SK-N-SH (cell line): ENCODE measurements around the gene PLEKHA6.
A peak's percentile ranks its signal among the peaks of the same experiment; 100 is the strongest.

Experiments
- EP300 ChIP-seq, 2 experiments: IDR thresholded peaks; 2 replicates each; pipeline versions ENCODE4 v1.4.0 to v1.6.1; 2012; ENCODE audit warnings: borderline replicate concordance in 1 of 2, low read depth in 1 of 2, low read length in 1 of 2
- GABPA ChIP-seq: IDR thresholded peaks from 2 replicates; pipeline ENCODE4 v1.4.0; 2012; ENCODE audit warnings: low read depth, mild to moderate bottlenecking
- NFIC ChIP-seq: IDR thresholded peaks from 2 replicates; pipeline ENCODE4 v1.4.0; 2012; ENCODE audit warnings: borderline replicate concordance
- RFX5 ChIP-seq: IDR thresholded peaks from 2 replicates; pipeline ENCODE4 v1.6.1; 2012; ENCODE audit warnings: mild to moderate bottlenecking, improper control_type of control experiment, low read length
- SMC3 ChIP-seq: IDR thresholded peaks from 2 replicates; pipeline ENCODE4 v1.6.1; 2012; ENCODE audit warnings: low read depth, low read length, improper control_type of control experiment
- TAF1 ChIP-seq: IDR thresholded peaks from 2 replicates; pipeline ENCODE4 v1.6.1; 2012; ENCODE audit warnings: low read depth, mild to moderate bottlenecking, low read length, moderate library complexity, borderline replicate concordance
- TCF12 ChIP-seq: IDR thresholded peaks from 2 replicates; pipeline ENCODE4 v1.4.0; 2012
- TF ChIP-seq, protein P1 (sequence below): fragments of 200-600 bp; sonication (generic); IDR thresholded peaks from 2 replicates; pipeline ENCODE4 v1.6.1; 2017; ENCODE audit warnings: antibody characterized with exemption, mild to moderate bottlenecking, moderate library complexity
- TF ChIP-seq, protein P2 (sequence below): IDR thresholded peaks from 2 replicates; pipeline ENCODE4 v1.6.1; 2012; ENCODE audit warnings: mild to moderate bottlenecking, low read depth, low read length, moderate library complexity
- TF ChIP-seq, protein P3 (sequence below): fragments of 150-350 bp; IDR thresholded peaks from 2 replicates; pipeline ENCODE4 v1.6.1; 2016; ENCODE audit warnings: mild to moderate bottlenecking, low read depth, low read length
- TF ChIP-seq, protein P4 (sequence below): IDR thresholded peaks from 2 replicates; pipeline ENCODE4 v1.4.0; 2012; ENCODE audit warnings: low read depth, borderline replicate concordance
- TF ChIP-seq, protein P5 (sequence below): fragments of 150-350 bp; IDR thresholded peaks from 2 replicates; pipeline ENCODE4 v1.6.1; 2017; ENCODE audit warnings: antibody characterized with exemption, low read length, low read depth, borderline replicate concordance

DNA sequence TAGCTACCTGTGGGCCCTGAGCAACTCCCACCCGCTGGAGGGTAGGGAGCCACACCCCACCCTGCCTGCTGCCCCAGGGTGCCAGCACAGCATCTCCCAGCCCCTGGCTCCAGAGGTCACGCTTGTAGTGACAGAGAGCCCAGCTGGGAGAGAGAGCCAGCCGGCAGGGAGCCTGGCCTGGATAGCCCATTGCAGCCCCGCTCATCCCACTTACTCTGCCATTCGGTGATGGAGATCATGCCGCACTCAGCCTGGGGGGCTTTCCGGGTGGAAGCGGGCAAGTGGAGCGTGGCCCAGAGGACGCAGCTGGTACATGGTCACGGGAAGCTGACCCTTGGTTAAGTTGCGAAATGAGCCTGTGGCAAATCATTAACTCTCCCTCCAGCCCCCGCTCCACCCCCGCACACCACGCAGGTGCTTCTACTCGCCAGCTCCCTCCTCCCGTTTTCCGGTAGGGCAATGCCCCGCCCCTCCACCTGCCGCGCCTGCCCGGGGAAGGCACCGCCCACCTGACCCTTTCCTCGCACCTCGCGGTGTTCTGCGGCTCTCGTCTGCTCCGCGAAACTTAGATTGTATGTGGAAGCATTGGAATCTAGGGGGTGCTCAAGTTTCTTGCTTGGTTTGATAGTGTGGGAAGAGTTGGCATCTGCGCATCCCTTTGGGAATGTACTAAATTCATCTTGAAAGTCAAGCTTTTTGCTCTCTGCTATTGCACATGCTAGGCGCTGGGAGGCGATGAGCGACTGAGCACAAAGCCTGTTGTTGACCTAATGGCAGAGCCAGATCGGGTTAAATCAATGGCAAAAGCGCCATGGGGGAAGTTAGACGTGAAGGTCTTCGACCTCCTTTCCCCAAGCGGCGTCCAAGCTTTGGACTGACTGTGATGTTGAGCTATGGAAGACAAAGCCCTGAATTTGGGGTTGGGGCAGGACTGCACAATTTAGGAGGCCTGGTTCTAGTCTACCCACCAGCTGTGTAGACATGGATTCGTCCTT is 145.8 kb downstream of the PLEKHA6 start, which contains the start of gene GOLT1A:
- TF ChIP-seq, protein P1, sequence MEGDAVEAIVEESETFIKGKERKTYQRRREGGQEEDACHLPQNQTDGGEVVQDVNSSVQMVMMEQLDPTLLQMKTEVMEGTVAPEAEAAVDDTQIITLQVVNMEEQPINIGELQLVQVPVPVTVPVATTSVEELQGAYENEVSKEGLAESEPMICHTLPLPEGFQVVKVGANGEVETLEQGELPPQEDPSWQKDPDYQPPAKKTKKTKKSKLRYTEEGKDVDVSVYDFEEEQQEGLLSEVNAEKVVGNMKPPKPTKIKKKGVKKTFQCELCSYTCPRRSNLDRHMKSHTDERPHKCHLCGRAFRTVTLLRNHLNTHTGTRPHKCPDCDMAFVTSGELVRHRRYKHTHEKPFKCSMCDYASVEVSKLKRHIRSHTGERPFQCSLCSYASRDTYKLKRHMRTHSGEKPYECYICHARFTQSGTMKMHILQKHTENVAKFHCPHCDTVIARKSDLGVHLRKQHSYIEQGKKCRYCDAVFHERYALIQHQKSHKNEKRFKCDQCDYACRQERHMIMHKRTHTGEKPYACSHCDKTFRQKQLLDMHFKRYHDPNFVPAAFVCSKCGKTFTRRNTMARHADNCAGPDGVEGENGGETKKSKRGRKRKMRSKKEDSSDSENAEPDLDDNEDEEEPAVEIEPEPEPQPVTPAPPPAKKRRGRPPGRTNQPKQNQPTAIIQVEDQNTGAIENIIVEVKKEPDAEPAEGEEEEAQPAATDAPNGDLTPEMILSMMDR = peak; percentile 60
- TF ChIP-seq, protein P2, sequence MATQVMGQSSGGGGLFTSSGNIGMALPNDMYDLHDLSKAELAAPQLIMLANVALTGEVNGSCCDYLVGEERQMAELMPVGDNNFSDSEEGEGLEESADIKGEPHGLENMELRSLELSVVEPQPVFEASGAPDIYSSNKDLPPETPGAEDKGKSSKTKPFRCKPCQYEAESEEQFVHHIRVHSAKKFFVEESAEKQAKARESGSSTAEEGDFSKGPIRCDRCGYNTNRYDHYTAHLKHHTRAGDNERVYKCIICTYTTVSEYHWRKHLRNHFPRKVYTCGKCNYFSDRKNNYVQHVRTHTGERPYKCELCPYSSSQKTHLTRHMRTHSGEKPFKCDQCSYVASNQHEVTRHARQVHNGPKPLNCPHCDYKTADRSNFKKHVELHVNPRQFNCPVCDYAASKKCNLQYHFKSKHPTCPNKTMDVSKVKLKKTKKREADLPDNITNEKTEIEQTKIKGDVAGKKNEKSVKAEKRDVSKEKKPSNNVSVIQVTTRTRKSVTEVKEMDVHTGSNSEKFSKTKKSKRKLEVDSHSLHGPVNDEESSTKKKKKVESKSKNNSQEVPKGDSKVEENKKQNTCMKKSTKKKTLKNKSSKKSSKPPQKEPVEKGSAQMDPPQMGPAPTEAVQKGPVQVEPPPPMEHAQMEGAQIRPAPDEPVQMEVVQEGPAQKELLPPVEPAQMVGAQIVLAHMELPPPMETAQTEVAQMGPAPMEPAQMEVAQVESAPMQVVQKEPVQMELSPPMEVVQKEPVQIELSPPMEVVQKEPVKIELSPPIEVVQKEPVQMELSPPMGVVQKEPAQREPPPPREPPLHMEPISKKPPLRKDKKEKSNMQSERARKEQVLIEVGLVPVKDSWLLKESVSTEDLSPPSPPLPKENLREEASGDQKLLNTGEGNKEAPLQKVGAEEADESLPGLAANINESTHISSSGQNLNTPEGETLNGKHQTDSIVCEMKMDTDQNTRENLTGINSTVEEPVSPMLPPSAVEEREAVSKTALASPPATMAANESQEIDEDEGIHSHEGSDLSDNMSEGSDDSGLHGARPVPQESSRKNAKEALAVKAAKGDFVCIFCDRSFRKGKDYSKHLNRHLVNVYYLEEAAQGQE = no peak
- TF ChIP-seq NFIC (no peak), RFX5 (no peak), TCF12 (no peak), EP300 (IDR thresholded peaks at IDR 0.05; ENCODE audit: borderline replicate concordance in 1 of 2, low read depth in 1 of 2, low read length in 1 of 2) (no peak), GABPA (no peak), TAF1 (no peak), SMC3 (peak; percentile 64)
- TF ChIP-seq, protein P3, sequence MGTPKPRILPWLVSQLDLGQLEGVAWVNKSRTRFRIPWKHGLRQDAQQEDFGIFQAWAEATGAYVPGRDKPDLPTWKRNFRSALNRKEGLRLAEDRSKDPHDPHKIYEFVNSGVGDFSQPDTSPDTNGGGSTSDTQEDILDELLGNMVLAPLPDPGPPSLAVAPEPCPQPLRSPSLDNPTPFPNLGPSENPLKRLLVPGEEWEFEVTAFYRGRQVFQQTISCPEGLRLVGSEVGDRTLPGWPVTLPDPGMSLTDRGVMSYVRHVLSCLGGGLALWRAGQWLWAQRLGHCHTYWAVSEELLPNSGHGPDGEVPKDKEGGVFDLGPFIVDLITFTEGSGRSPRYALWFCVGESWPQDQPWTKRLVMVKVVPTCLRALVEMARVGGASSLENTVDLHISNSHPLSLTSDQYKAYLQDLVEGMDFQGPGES = no peak
- TF ChIP-seq, protein P4, sequence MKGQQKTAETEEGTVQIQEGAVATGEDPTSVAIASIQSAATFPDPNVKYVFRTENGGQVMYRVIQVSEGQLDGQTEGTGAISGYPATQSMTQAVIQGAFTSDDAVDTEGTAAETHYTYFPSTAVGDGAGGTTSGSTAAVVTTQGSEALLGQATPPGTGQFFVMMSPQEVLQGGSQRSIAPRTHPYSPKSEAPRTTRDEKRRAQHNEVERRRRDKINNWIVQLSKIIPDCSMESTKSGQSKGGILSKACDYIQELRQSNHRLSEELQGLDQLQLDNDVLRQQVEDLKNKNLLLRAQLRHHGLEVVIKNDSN = no peak
- TF ChIP-seq, protein P5, sequence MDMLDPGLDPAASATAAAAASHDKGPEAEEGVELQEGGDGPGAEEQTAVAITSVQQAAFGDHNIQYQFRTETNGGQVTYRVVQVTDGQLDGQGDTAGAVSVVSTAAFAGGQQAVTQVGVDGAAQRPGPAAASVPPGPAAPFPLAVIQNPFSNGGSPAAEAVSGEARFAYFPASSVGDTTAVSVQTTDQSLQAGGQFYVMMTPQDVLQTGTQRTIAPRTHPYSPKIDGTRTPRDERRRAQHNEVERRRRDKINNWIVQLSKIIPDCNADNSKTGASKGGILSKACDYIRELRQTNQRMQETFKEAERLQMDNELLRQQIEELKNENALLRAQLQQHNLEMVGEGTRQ = no peak
